HG03558 (cell line): ENCODE results near the gene CHKA.

Experiments
- ATAC-seq: cut with Tn5 transposase; IDR thresholded peaks from one replicate; pipeline ENCODE4 v1.9.1; 2021; ENCODE audit warnings: moderate number of reproducible peaks; ENCODE audit not compliant: unreplicated experiment; ENCODE audit errors: extremely low read depth

Gene CHKA

GRCh38 chr11:68143310-68143689 lies 22.1 kb upstream of the CHKA start:
- no peak for ATAC-seq

DNA sequence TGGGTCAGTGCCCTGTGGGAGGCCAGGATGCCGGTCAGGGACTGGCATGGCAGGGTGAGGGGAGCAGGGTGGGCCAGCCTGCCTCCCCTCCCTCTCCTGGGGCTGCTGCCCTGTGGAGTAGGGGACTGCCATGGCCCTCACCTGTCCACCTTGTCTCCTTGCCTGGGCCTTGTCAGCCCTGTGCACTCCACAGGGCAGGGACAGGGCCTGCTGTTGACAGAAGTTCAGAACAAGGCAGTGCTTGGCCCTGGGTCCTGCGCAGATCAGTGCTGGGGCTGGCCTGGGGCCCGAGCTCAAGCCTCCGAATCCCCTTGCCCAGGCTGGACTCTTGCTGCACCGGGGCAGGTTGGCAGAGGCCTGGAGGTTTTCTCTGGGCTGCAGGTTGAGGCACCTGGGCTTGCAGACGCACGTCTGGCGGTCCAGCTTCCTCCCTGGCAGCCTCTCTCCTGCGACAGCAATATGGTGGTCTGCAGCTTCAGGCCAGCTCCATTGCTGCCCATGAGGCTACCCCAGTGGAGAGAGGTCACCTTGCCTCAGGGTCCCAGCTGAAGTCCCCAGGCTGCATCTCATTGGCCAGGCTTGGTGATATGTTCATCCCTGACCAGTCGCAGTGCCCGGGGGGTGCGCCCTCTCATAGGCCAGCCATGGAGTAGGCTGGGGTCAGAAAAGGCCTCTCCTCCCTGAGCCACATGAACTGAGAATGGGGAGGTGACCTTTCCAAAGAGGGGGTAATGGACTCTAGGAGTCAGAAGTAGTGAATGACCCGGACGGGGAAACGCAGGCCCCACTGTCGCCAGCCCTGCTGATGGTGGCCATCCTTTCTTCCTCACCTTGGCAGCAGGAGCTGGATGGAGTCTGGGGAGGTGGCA lies 21.5 kb upstream of the CHKA start:
- no peak for ATAC-seq

DNA sequence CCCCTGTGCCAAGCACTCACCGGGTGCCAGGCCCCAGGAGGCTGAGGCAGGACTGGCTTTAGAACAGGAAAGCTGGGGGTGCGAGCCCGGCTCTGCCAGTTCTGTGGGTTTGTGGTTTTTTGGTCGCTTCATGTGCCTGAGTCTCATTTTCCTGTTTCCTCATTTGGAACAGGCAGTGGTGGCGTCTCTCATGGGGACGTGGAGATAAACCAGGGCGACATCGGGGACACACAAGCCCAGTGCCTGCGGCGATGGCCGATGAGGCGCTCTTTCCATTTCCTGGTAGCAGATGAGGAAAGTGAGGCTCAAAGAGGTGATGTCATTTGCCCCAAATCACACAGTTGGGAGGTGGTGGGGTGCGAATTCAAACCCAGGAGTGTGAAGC lies 20.8 kb upstream of the CHKA start:
- no peak for ATAC-seq

DNA sequence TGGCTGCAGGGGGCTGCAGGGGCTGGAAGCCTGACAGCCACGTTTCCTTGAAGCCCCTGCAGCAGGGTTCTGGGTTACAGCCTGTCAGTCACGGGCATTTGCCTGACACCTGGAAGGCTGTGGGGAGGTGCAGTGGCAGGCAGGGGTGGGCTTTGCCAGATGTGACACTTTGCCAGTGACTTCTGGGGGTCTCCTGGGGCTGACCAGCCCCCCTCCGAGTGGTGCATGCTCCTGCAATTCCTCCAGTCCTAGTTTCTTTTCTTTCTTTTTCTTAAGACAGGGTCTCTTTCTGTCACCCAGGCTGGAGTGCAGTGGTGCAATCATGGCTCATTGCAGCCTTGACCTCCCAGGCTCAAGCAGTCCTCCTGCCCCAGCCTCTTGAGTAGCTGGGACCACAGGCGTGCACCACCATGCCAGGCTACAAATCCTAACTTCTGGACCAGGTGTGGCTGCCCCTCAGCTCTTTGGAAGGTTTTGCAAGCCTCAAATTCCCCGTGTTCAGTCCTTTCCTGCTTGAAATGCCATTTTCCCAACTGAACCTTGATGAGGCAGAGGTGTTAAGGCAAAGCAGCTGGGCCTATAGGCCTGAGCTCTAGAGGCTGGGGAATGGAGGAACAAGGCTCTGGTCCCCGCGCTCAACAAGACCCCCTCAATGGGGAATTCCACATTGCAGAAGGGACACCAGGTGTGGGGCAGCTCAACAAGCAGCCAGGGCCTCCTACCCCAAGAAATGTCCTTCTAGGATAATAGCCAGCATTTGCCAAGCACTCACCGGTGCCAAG lies 20.2 kb upstream of the CHKA start:
- ATAC-seq = no peak

GRCh38 chr11:68140496-68141245 lies 19.5 kb upstream of the CHKA start:
- no peak for ATAC-seq

DNA sequence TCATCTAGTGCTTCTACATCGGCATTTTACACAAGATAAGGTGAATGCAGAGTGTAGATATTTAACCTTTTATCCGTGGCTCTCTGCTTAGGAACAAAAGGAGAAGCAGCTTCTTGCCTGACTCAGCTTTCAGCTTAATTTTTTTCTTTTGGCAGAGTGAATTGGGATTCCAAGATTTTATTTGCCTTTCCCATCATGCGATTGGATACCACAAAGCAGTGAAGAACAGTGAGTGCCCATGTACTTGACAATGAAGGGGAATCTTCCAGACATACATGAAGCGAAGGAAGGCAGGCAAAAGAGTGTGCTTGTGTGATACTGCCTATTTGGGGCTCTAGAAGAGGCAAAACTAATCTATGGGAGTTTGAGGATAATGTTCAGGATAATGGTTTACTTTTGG lies 17.0 kb upstream of the CHKA start:
- no peak for ATAC-seq

DNA sequence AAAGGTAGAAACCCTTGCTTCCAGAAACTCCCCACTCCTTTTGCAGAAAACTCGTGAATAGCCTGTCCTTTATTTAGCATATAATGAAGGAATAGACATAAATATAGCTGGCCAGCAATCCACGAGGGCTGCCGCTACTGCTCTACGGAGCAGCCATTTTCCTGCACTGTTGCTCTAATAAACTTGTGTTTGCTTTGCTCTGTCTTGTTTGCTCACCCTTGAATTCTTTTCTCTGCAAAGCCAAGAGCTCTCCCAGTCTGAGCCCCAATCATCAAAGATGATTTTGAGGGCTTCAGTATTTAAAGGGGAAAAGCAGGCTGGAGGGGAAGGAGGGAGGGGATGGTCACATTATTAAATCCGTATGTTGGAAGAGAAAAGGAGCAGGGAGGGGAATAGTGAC lies 16.6 kb upstream of the CHKA start:
- no peak for ATAC-seq

GRCh38 chr11:68136866-68137265 lies 15.7 kb upstream of the CHKA start:
- ATAC-seq = no peak

DNA sequence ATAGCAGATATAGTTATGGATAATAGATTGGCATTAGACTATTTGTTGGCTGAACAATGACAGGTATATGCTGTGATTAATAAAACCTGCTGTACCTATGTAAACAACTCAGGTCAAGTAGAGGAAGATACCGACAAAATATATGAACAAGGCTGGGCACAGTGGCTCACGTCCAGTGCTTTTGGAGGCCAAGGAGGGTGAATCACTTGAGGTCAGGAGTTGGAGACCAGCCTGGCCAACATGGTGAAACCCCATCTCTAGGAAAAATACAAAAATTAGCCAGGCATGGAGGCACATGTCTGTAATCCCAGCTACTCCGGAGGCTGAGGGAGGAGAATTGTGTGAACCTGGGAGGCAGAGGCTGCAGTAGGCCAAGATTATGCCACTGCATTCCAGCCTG lies 14.0 kb upstream of the CHKA start:
- no peak for ATAC-seq

DNA sequence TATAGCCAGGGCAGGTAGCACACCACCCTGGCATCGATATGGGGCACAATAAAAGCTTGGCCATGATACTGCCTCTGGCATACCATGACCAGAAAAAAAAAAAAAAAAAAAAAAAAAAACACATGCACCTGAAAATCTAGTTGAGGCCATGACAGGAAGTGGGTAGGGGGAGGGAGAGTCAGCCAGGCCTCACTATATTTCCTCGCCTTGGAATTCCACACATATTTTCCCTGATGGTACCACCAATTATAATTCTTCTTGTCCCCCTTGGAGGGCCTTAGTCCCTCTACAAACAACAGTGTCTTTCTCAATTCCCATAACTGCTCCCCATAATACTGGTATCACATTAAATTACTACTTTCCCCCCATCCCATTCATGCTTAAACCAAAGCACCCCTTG lies 12.6 kb upstream of the CHKA start:
- ATAC-seq = no peak

DNA sequence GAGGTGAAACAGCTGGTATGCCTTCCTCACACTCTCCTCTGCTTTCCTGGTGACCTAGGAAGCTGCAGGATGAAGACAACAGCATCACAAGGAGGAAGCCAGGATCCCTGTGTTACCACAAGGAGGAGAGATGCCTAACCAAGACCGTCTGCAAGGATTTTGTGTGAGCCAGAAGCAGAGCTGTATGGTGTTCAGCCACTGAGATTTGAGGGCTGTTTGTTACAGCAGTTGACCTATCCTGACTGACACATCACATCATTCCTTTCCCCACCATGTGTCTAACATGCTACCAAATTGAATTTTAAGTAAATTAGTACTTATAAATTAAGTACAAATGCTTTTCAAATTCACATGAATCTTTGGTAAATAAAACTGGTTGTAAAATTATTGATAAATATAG lies 8.9 kb upstream of the CHKA start:
- no peak for ATAC-seq

GRCh38 chr11:68128682-68129327 lies 7.6 kb upstream of the CHKA start:
- no peak for ATAC-seq

- no peak for ATAC-seq
Measured at GRCh38 chr11:68127714-68128681, 6.8 kb upstream of the CHKA start.

GRCh38 chr11:68125164-68125563 lies 4.0 kb upstream of the CHKA start:
- ATAC-seq = no peak

DNA sequence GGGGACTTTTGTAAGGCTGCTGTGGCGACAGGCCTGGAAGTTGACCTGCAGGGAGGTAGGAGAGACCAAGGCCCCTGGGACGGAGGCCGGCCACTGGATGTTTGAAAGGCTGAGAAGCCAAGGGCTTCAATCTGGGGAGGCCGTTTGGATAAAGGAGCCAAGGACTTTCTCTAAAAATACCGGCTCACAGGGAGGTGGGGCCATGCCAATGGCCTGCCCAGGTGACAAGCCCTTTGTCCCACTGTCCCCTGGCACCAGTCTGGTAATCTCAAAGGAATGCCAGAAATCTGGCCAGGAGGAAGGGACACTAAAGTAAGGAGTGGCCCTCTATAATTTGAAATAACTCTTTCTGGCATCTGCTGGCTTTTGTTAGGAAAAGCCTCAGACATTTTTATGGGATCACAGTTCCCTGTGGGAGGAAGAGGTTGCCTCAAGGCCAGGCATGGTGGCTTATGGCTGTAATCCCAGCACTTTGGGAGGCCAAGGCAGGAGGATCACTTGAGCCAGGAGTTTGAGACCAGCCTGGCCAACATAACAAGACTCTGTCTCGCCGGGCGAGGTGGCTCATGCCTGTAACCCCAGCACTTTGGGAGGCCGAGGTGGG lies 1.9 kb upstream of the CHKA start:
- no peak for ATAC-seq

GRCh38 chr11:68120273-68121066 lies 718 bp downstream of the CHKA start:
- ATAC-seq = no peak

GRCh38 chr11:68118706-68119448 lies 2.3 kb downstream of the CHKA start:
- ATAC-seq = no peak
